Embryonic facial prominence (tissue), 1 donor: Measurements from ENCODE around the gene STPG3.
"Not testable (repeated sequence)": the region's sequence is repeated elsewhere in the genome, so short reads cannot be mapped to it uniquely, and the experiment has no call there.

ENCODE experiments used
- DNase-seq: peaks from one replicate; pipeline ENCODE4 v3.0.0-alpha.2; 2016; ENCODE audit errors: extremely low spot score

The STPG3 gene

GRCh38 chr9:137244486-137245449, 6.3 kb upstream of the STPG3 start:
- DNase-seq = no peak

- DNase-seq = no peak
These were observed 5.3 kb upstream of the STPG3 start for GRCh38 chr9:137245450-137246421.

- no peak for DNase-seq
These were observed 3.8 kb upstream of the STPG3 start for GRCh38 chr9:137247135-137247915.

GRCh38 chr9:137247916-137248175, 3.2 kb upstream of the STPG3 start:
- no peak for DNase-seq

- no peak for DNase-seq
These were observed 525 bp upstream of the STPG3 start for GRCh38 chr9:137250329-137251193.

- no peak for DNase-seq
These were observed 593 bp downstream of the STPG3 start for GRCh38 chr9:137251490-137252268.

- no peak for DNase-seq
These were observed 1.7 kb downstream of the STPG3 start for GRCh38 chr9:137252555-137253506.

- no peak for DNase-seq
These were observed 2.9 kb downstream of the STPG3 start for GRCh38 chr9:137253717-137254623.

GRCh38 chr9:137254624-137255447, 3.8 kb downstream of the STPG3 start, which contains the start of gene NELFB:
Gene NELFB (plus strand): TSS chr9:137255327.
- DNase-seq = peak; percentile 64

GRCh38 chr9:137255448-137256114, 4.5 kb downstream of the STPG3 start:
- DNase-seq = no peak

- DNase-seq = no peak
These were observed 5.3 kb downstream of the STPG3 start for GRCh38 chr9:137256362-137256761.

- no peak for DNase-seq
These were observed 5.8 kb downstream of the STPG3 start for GRCh38 chr9:137256856-137257255.

- not testable (repeated sequence) for DNase-seq
These were observed 11.3 kb downstream of the STPG3 start for GRCh38 chr9:137262173-137262908.

GRCh38 chr9:137262909-137263285, 11.8 kb downstream of the STPG3 start:
- DNase-seq = no peak

GRCh38 chr9:137263506-137263905, 12.4 kb downstream of the STPG3 start:
- no peak for DNase-seq

- no peak for DNase-seq
These were observed 13.0 kb downstream of the STPG3 start for GRCh38 chr9:137264067-137264466.
